ENCODE measurements around the gene NDUFB11. TPM values are rescaled to one million over a fixed set of nuclear protein-coding genes. Genes with fewer than 3 reads are reported as not detected.
A peak's percentile ranks its signal among the peaks of the same experiment; 100 is the strongest.

Gene NDUFB11
- total RNA-seq (2011; cell fraction: chromatin; rRNA removed; ENCODE audit: low replicate concordance), result 11.5 and 28.0 TPM in 2 replicates
- 97.4 and 105 TPM in 2 replicates for total RNA-seq (2011; cell fraction: nucleolus; rRNA removed)
- 50.7 and 57.9 TPM in 2 replicates for total RNA-seq (2011; cell fraction: nucleoplasm; rRNA removed)
- total RNA-seq (2014; rRNA removed) (269 and 323 TPM in 2 replicates), total RNA-seq (2014; rRNA removed; fragmentation: Illumina TruSeq; extraction: Trizol) (66.0 and 86.8 TPM in 2 replicates), total RNA-seq (2015; rRNA removed; fragmentation: Illumina TruSeq; extraction: Trizol) (114 and 138 TPM in 2 replicates), total RNA-seq (2021) (155 and 165 TPM in 2 replicates), polyA plus RNA-seq (2011; rRNA removed) (67.4 and 95.1 TPM in 2 replicates), polyA plus RNA-seq (2014; fragmentation: Illumina TruSeq; extraction: Trizol) (71.5 and 114 TPM in 2 replicates), polyA plus RNA-seq (2014; fragmentation: Nextera tagmentation; extraction: Ambion mirVana) (10 to 100 TPM; 20.9 to 48.3 TPM), polyA plus RNA-seq (2014; rRNA removed) (176 and 220 TPM in 2 replicates), polyA minus RNA-seq (2011; rRNA and poly(A)+ RNA removed) (57.2 and 61.3 TPM in 2 replicates), Bru-seq, nascent RNA (percentile 91 among the genes with signal in this experiment), BruChase-seq, experiment 1, labeled RNA remaining after a 2-hour chase (percentile 78 among the genes with signal in this experiment), BruChase-seq, experiment 2, labeled RNA remaining after a 6-hour chase (percentile 82 among the genes with signal in this experiment)
- polyA plus RNA-seq (2011; cell fraction: cytosol; rRNA removed), result 123 and 167 TPM in 2 replicates
- 43.4 and 47.8 TPM in 2 replicates for polyA plus RNA-seq (2011; cell fraction: nucleus; rRNA removed)
- polyA plus RNA-seq (2012), result 134 and 148 TPM in 2 replicates
- polyA minus RNA-seq (2011; cell fraction: cytosol; rRNA and poly(A)+ RNA removed), result 44.3 and 47.8 TPM in 2 replicates
- 10.2 and 18.4 TPM in 2 replicates for polyA minus RNA-seq (2011; cell fraction: nucleus; rRNA and poly(A)+ RNA removed)
- long read RNA-seq, experiment 1, transcript NDUFB11-201 (3 exons, 948 nt), result minor isoform, 71 of 243 reads
- long read RNA-seq, experiment 1, transcript NDUFB11-202 (3 exons, 1,388 nt), result major isoform, 157 of 243 reads
- long read RNA-seq, experiment 1, partial matches to known transcripts, result 15 of 243 reads
- long read RNA-seq, experiment 1, other reads (novel, unspliced or antisense), result 0 of 243 reads
- long read RNA-seq, experiment 2, transcript NDUFB11-202 (3 exons, 1,388 nt), result major isoform, 200 of 296 reads
- long read RNA-seq, experiment 2, transcript NDUFB11-201 (3 exons, 948 nt), result minor isoform, 89 of 296 reads
- long read RNA-seq, experiment 2, partial matches to known transcripts, result 4 of 296 reads
- long read RNA-seq, experiment 2, other reads (novel, unspliced or antisense), result 3 of 296 reads
- long read RNA-seq, experiment 3, transcript NDUFB11-202 (3 exons, 1,388 nt), result major isoform, 208 of 303 reads
- long read RNA-seq, experiment 3, transcript NDUFB11-201 (3 exons, 948 nt), result minor isoform, 76 of 303 reads
- long read RNA-seq, experiment 3, partial matches to known transcripts, result 0 of 303 reads
- long read RNA-seq, experiment 3, other reads (novel, unspliced or antisense), result 19 of 303 reads

GRCh38 chrX:47144626-47145394 is at the start of gene NDUFB11, which contains the start of gene RBM10:
NDUFB11 (minus strand) TSS chrX:47144702; CDS start chrX:47144679, 23 bp downstream.
RBM10 (plus strand) TSS chrX:47145221; CDS start chrX:47147482, 2,261 bp downstream.
- POLR2A ChIA-PET, result interaction anchor here (0.5 to 2.5 kb wide), 10 partner anchors 9 to 1387 kb away, joined by 3 to 19 read pairs (median 3); no protein-coding TSS in a partner anchor
- TF ChIP-seq ZNF586 (CRISPR knock-in tag; conservative IDR thresholded peaks at IDR 0.05) (no peak), CBX5 (IDR thresholded peaks at IDR 0.05; ENCODE audit: borderline replicate concordance, low read depth) (no peak), TAL1 (IDR thresholded peaks at IDR 0.05) (no peak), SMC3 (conservative IDR thresholded peaks at IDR 0.05; ENCODE audit: insufficient read depth, low read depth, low read length) (no peak), ZFX (CRISPR knock-in tag; IDR thresholded peaks at IDR 0.05) (peak; percentile 77), IRF1 (CRISPR knock-in tag; IDR thresholded peaks at IDR 0.05; ENCODE audit: borderline replicate concordance) (no peak), ETV5 (CRISPR knock-in tag; IDR thresholded peaks at IDR 0.05; ENCODE audit: low read depth) (peak; percentile 44; the same call in 1 of the 2 replicates), SRSF7 (optimal IDR thresholded peaks at IDR 0.05; ENCODE audit: low read depth, low read length) (no peak), ZSCAN29 (IDR thresholded peaks at IDR 0.05) (no peak), ZNF583 (CRISPR knock-in tag; IDR thresholded peaks at IDR 0.05) (no peak), MTA2 (IDR thresholded peaks at IDR 0.05; ENCODE audit: low read depth) (no peak), HDAC6 (IDR thresholded peaks at IDR 0.05; ENCODE audit: low read depth, low read length) (no peak), NR2C2 (CRISPR knock-in tag; IDR thresholded peaks at IDR 0.05) (no peak), NR2C2 (tag; IDR thresholded peaks at IDR 0.05) (no peak; the same call in 1 of the 2 replicates)

More at GRCh38 chrX:47144626-47145394, at the start of gene NDUFB11, which contains the start of gene RBM10:
- intact Hi-C loops (cut with micrococcal nuclease), result loop anchor here (2.0 kb wide), 1 partner anchor 16 kb away; no protein-coding TSS in a partner anchor
- in situ Hi-C loops (cut with MboI), result no loop called here
- H3K4me3 ChIP-seq, result peak within 1 kb of the TSS; percentile 91
- peaks cover 5% of the 10 kb centered on the region for H3K9me1 ChIP-seq (ENCODE audit: control insufficient read depth, insufficient read depth, low read length)
- H3K27ac ChIP-seq (ENCODE audit: extremely low read depth, low read depth, low read length), result peak within 1 kb of the TSS; percentile 89
- peaks cover 73% of the 10 kb centered on the region for H3K79me2 ChIP-seq (ENCODE audit: control insufficient read depth, insufficient read depth, low read length)
- ATAC-seq (peak; percentile 98), FAIRE-seq (peak; percentile 96), DNase-seq (ENCODE audit: extremely low read depth in 1 of 4, low spot score in 3 of 4) (peak; percentile 87 to 96 (median 92))
- CTCF ChIA-PET (ENCODE audit: low intra/inter-chr PET ratio), result no interaction called here
- H3K27me3 ChIP-seq (ENCODE audit: control insufficient read depth in 2 of 2, insufficient read depth in 2 of 2, low read length in 2 of 2), result no peaks in the 10 kb centered on the region
- peak within 1 kb of the TSS; percentile 96 for H3K4me2 ChIP-seq (ENCODE audit: insufficient read depth, low read length)
- WGBS (ENCODE audit: insufficient coverage, low coverage, missing lambda C conversion rate), result under 1% methylated on average over 40 of the region's 54 CpGs
- peaks cover 9% of the 10 kb centered on the region for H4K20me1 ChIP-seq (replicated peaks; ENCODE audit: control insufficient read depth, insufficient read depth, low read length)
- BruUV-seq (replicated peaks), result no TSS peak
- no peaks in the 10 kb centered on the region for H3K9me3 ChIP-seq (replicated peaks; ENCODE audit: control insufficient read depth, insufficient read depth, low read depth, low read length)
- H3K9ac ChIP-seq (ENCODE audit: insufficient read depth in 1 of 2, low read depth in 2 of 2, low read length in 2 of 2), result peak within 1 kb of the TSS; percentile 87 to 99
- H2AFZ ChIP-seq (ENCODE audit: low read depth, low read length), result peak within 1 kb of the TSS; percentile 94
- H3K4me1 ChIP-seq (replicated peaks in 1 of 2; ENCODE audit: control insufficient read depth in 2 of 2, insufficient read depth in 2 of 2, low read length in 2 of 2), result peaks cover 8 to 16% of the 10 kb centered on the region in 2 experiments; a peak in 3 of 5 replicates
- peaks cover 56% of the 10 kb centered on the region for H3K36me3 ChIP-seq (ENCODE audit: control insufficient read depth, insufficient read depth, low read length)
